ENCODE data around the gene SLC35F5.
A peak's percentile ranks its signal among the peaks of the same experiment; 100 is the strongest.
"Not testable (repeated sequence)": the region's sequence is repeated elsewhere in the genome, so short reads cannot be mapped to it uniquely, and the experiment has no call there.

The SLC35F5 gene

GRCh38 chr2:113709022-113709421 is 47.4 kb downstream of the SLC35F5 start:
- H3K36me3 ChIP-seq (ENCODE audit: control insufficient read depth, insufficient read depth, low read length, severe bottlenecking), result peaks cover 59% of the 10 kb centered on the region
- H3K9ac ChIP-seq (ENCODE audit: low read length), result no peak overlapping the region
- DNase-seq (ENCODE audit: low read depth), result no peak
- no peaks in the 10 kb centered on the region for H3K27me3 ChIP-seq (replicated peaks; ENCODE audit: control insufficient read depth, insufficient read depth, low read length)
- no peak overlapping the region for H3K4me3 ChIP-seq (ENCODE audit: low read length)
- H3K4me1 ChIP-seq (ENCODE audit: control insufficient read depth, insufficient read depth, low read length), result peaks cover 13% of the 10 kb centered on the region
- no peaks in the 10 kb centered on the region for H3K9me3 ChIP-seq (ENCODE audit: control insufficient read depth, low read length)

DNA sequence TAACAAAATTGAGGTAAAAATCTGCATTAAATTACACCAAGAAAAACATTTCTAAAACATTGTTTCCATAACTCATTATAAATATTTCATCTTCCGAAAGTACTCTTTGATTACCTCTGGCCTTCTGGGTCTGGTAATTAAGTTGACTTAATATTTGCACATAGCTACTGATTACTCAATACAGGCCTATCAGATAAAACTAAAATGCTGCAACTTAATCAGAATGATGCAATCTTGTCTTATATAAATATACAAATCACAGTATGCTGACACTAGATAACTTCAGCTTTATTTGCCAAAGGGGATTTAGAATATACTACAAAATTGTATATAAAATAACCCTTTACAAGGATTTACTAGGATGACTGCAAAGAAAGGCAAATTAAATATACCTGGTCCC is 49.3 kb downstream of the SLC35F5 start:
- Histone ChIP-seq H3K4me1 (ENCODE audit: control insufficient read depth, insufficient read depth, low read length) (peaks cover 7% of the 10 kb centered on the region), H3K27me3 (replicated peaks; ENCODE audit: control insufficient read depth, insufficient read depth, low read length) (no peaks in the 10 kb centered on the region), H3K4me3 (ENCODE audit: low read length) (no peak overlapping the region), H3K36me3 (ENCODE audit: control insufficient read depth, insufficient read depth, low read length, severe bottlenecking) (peaks cover 40% of the 10 kb centered on the region), H3K9ac (ENCODE audit: low read length) (no peak overlapping the region), H3K9me3 (ENCODE audit: control insufficient read depth, low read length) (no peaks in the 10 kb centered on the region)
- DNase-seq (ENCODE audit: low read depth), result peak; percentile 48

GRCh38 chr2:113705982-113706523 is 50.4 kb downstream of the SLC35F5 start:
- Histone ChIP-seq H3K36me3 (ENCODE audit: control insufficient read depth, insufficient read depth, low read length, severe bottlenecking) (peaks cover 30% of the 10 kb centered on the region), H3K9me3 (ENCODE audit: control insufficient read depth, low read length) (no peaks in the 10 kb centered on the region), H3K4me3 (ENCODE audit: low read length) (no peak overlapping the region), H3K4me1 (ENCODE audit: control insufficient read depth, insufficient read depth, low read length) (peaks cover 7% of the 10 kb centered on the region), H3K9ac (ENCODE audit: low read length) (no peak overlapping the region), H3K27me3 (replicated peaks; ENCODE audit: control insufficient read depth, insufficient read depth, low read length) (no peaks in the 10 kb centered on the region)
- DNase-seq (ENCODE audit: low read depth), result no peak

GRCh38 chr2:113704300-113704993 is 52.0 kb downstream of the SLC35F5 start:
- not testable (repeated sequence) for H3K9me3 ChIP-seq (ENCODE audit: control insufficient read depth, low read length); H3K4me1 ChIP-seq (ENCODE audit: control insufficient read depth, insufficient read depth, low read length); H3K27me3 ChIP-seq (replicated peaks; ENCODE audit: control insufficient read depth, insufficient read depth, low read length); H3K9ac ChIP-seq (ENCODE audit: low read length); DNase-seq (ENCODE audit: low read depth); H3K4me3 ChIP-seq (ENCODE audit: low read length)
- peaks cover 17% of the 10 kb centered on the region for H3K36me3 ChIP-seq (ENCODE audit: control insufficient read depth, insufficient read depth, low read length, severe bottlenecking)

DNA sequence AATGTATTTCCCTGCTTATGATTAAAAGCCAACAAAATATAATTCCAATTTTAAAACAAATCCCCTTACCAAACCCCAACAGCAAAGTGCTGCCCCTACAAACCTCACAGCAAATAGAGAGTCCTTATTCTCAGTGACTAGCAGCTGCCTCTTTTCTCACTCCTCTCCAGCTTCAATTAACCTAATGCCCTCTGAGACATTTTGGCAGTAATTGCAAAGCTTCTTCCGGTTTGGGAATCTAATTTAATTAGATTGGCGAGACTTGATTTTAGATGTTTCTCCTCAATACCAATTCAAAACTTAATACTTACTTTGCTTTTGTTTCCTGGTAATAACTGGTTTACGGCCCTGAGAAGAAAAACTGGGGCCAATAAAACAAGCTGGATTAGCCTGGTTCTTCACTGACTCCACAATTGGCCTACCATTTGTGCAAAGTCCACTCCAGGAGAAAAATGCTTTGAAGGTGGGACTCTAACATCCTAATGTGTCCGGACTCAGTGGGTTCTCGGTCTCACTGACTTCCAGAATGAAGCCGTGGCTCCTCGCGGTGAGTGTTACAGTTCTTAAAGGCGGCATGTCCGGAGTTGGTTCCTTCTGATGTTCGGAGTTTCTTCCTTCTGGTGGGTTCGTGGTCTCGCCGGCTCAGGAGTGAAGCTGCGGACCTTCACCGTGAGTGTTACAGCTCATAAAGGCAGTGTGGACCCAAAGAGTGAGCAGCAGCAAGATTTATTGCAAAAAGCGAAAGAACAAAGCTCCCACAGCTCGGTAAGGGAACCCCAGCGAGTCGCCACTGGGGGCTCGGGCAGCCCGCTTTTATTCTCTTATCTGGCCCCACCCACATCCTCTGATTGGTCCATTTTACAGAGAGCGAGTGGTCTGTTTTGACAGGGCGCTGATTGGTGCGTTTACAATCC is 52.8 kb downstream of the SLC35F5 start:
- Histone ChIP-seq H3K27me3 (replicated peaks; ENCODE audit: control insufficient read depth, insufficient read depth, low read length) (no peaks in the 10 kb centered on the region), H3K9me3 (ENCODE audit: control insufficient read depth, low read length) (no peaks in the 10 kb centered on the region), H3K9ac (ENCODE audit: low read length) (no peak overlapping the region), H3K4me1 (ENCODE audit: control insufficient read depth, insufficient read depth, low read length) (peaks cover 7% of the 10 kb centered on the region), H3K4me3 (ENCODE audit: low read length) (no peak overlapping the region), H3K36me3 (ENCODE audit: control insufficient read depth, insufficient read depth, low read length, severe bottlenecking) (peaks cover 10% of the 10 kb centered on the region)
- no peak for DNase-seq (ENCODE audit: low read depth)

- H3K4me1 ChIP-seq (ENCODE audit: control insufficient read depth, insufficient read depth, low read length), result no peaks in the 10 kb centered on the region
- H3K9me3 ChIP-seq (ENCODE audit: control insufficient read depth, low read length), result no peaks in the 10 kb centered on the region
- H3K4me3 ChIP-seq (ENCODE audit: low read length), result no peak overlapping the region
- H3K9ac ChIP-seq (ENCODE audit: low read length), result no peak overlapping the region
- peaks cover 6% of the 10 kb centered on the region for H3K36me3 ChIP-seq (ENCODE audit: control insufficient read depth, insufficient read depth, low read length, severe bottlenecking)
- H3K27me3 ChIP-seq (replicated peaks; ENCODE audit: control insufficient read depth, insufficient read depth, low read length), result no peaks in the 10 kb centered on the region
- no peak for DNase-seq (ENCODE audit: low read depth)
These were observed 56.1 kb downstream of the SLC35F5 start for GRCh38 chr2:113700186-113700841.

GRCh38 chr2:113698892-113699447 is 57.5 kb downstream of the SLC35F5 start:
- no peak for DNase-seq (ENCODE audit: low read depth)
- no peaks in the 10 kb centered on the region for H3K36me3 ChIP-seq (ENCODE audit: control insufficient read depth, insufficient read depth, low read length, severe bottlenecking)
- no peaks in the 10 kb centered on the region for H3K27me3 ChIP-seq (replicated peaks; ENCODE audit: control insufficient read depth, insufficient read depth, low read length)
- H3K9ac ChIP-seq (ENCODE audit: low read length), result no peak overlapping the region
- H3K9me3 ChIP-seq (ENCODE audit: control insufficient read depth, low read length), result no peaks in the 10 kb centered on the region
- H3K4me1 ChIP-seq (ENCODE audit: control insufficient read depth, insufficient read depth, low read length), result no peaks in the 10 kb centered on the region
- H3K4me3 ChIP-seq (ENCODE audit: low read length), result no peak overlapping the region

DNA sequence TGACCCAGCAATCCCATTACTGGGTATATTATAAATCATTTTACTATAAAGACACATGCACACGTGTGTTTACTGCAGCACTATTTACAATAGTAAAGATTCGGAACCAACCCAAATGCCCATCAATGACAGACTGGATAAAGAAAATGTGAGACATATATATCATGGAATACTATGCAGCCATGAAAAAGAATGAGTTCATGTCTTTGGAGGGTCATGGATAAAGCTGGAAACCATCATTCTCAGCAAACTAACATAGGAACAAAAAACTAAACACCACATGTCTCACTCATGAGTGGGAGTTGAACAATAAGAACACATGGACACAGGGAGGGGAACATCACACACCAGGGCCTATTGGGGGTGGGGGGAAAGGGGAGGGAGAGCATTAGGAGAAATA is 58.2 kb downstream of the SLC35F5 start:
- DNase-seq (ENCODE audit: low read depth); H3K4me1 ChIP-seq (ENCODE audit: control insufficient read depth, insufficient read depth, low read length); H3K4me3 ChIP-seq (ENCODE audit: low read length): not testable (repeated sequence)

DNA sequence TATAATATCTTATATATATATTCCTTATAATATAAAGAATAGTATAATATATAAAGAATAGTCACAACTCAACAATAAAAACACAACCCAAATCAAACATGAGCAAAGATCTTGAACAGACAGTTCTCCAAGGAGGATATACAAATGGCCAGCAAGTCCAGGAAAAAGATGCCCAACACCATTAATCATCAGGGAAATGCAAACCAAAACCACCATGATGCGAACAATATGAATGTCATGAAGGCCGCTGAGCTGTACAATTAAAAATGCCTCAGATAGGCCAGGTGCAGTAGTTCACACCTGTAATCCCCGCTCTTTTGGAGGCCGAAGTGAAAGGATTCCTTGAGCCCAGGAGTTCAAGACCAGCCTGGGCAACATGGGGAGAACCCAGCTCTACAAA is 58.9 kb downstream of the SLC35F5 start:
- no peaks in the 10 kb centered on the region for H3K4me1 ChIP-seq (ENCODE audit: control insufficient read depth, insufficient read depth, low read length)
- H3K36me3 ChIP-seq (ENCODE audit: control insufficient read depth, insufficient read depth, low read length, severe bottlenecking), result no peaks in the 10 kb centered on the region
- H3K27me3 ChIP-seq (replicated peaks; ENCODE audit: control insufficient read depth, insufficient read depth, low read length), result no peaks in the 10 kb centered on the region
- H3K9ac ChIP-seq (ENCODE audit: low read length), result no peak overlapping the region
- H3K4me3 ChIP-seq (ENCODE audit: low read length), result no peak overlapping the region
- no peak for DNase-seq (ENCODE audit: low read depth)
- no peaks in the 10 kb centered on the region for H3K9me3 ChIP-seq (ENCODE audit: control insufficient read depth, low read length)

More for the DNA sequence above, 58.2 kb downstream of the SLC35F5 start:
- H3K9me3 ChIP-seq (ENCODE audit: control insufficient read depth, low read length); H3K27me3 ChIP-seq (replicated peaks; ENCODE audit: control insufficient read depth, insufficient read depth, low read length); H3K9ac ChIP-seq (ENCODE audit: low read length); H3K36me3 ChIP-seq (ENCODE audit: control insufficient read depth, insufficient read depth, low read length, severe bottlenecking): not testable (repeated sequence)

GRCh38 chr2:113694438-113694837 is 62.0 kb downstream of the SLC35F5 start:
- no peak for DNase-seq (ENCODE audit: low read depth)
- H3K36me3 ChIP-seq (ENCODE audit: control insufficient read depth, insufficient read depth, low read length, severe bottlenecking), result no peaks in the 10 kb centered on the region
- no peaks in the 10 kb centered on the region for H3K4me1 ChIP-seq (ENCODE audit: control insufficient read depth, insufficient read depth, low read length)
- H3K9me3 ChIP-seq (ENCODE audit: control insufficient read depth, low read length), result no peaks in the 10 kb centered on the region
- H3K9ac ChIP-seq (ENCODE audit: low read length), result no peak overlapping the region
- H3K4me3 ChIP-seq (ENCODE audit: low read length), result no peak overlapping the region
- H3K27me3 ChIP-seq (replicated peaks; ENCODE audit: control insufficient read depth, insufficient read depth, low read length), result no peaks in the 10 kb centered on the region
